ENCODE data around the gene RGS6. TPM values are rescaled to one million over a fixed set of nuclear protein-coding genes. Genes with fewer than 3 reads are reported as not detected.

The RGS6 gene
- total RNA-seq, 4 donors from 2014 or later: 0.54 to 9.1 (median 3.3) TPM

DNA sequence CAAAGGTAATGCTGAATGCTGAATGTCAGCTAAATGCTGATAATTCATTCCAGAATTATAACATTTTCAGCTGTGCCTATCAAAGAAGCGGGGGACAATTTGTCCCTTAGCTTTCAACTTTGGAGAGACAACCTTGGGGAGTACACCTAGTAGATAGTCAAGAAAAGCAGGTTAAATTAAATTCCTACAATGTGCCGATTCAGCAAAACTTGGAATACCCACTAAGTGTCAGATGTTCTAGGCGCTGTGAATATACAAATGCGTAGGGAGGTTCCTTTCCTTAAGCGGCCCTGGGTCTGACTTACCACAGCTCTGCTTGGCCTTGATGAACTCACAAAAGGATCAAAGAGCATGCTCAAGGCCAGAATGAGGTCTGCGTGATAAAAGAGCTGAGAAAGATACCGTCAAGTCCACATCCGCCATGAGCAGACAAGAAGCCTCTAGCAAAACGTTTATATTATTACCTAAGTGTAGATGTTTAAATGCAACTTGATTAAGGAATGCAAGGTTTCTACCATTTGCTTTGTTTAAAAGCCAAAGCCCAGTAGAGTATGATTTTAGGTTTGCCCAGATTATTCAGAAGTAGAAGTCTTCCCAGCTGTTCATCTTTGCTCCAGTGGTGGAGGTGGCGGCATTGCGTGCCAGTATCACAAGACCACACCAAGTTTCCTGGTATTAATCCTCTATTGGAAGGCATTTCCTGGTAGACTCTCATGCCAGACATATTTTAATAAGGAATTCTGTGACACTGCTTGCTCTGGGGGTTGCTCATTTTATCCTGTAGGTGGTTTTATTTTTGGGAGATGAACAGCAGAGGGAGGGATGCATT, 593.1 kb downstream of the RGS6 start:
- TF ChIP-seq, protein P1, sequence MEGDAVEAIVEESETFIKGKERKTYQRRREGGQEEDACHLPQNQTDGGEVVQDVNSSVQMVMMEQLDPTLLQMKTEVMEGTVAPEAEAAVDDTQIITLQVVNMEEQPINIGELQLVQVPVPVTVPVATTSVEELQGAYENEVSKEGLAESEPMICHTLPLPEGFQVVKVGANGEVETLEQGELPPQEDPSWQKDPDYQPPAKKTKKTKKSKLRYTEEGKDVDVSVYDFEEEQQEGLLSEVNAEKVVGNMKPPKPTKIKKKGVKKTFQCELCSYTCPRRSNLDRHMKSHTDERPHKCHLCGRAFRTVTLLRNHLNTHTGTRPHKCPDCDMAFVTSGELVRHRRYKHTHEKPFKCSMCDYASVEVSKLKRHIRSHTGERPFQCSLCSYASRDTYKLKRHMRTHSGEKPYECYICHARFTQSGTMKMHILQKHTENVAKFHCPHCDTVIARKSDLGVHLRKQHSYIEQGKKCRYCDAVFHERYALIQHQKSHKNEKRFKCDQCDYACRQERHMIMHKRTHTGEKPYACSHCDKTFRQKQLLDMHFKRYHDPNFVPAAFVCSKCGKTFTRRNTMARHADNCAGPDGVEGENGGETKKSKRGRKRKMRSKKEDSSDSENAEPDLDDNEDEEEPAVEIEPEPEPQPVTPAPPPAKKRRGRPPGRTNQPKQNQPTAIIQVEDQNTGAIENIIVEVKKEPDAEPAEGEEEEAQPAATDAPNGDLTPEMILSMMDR (IDR thresholded peaks at IDR 0.05): no peak
- no peak for TF ChIP-seq POLR2A (IDR thresholded peaks at IDR 0.05)
- Histone ChIP-seq H3K9me3 (no peaks in the 10 kb centered on the region), H3K27me3 (no peaks in the 10 kb centered on the region), H3K27ac (no peak overlapping the region), H3K36me3 (no peaks in the 10 kb centered on the region), H3K4me1 (no peaks in the 10 kb centered on the region), H3K4me3 (no peak overlapping the region)
- peak in 1 of 3 donors; percentile 28 for DNase-seq

- Histone ChIP-seq H3K36me3 (no peaks in the 10 kb centered on the region), H3K4me1 (no peaks in the 10 kb centered on the region), H3K4me3 (no peak overlapping the region), H3K27me3 (no peaks in the 10 kb centered on the region), H3K9me3 (no peaks in the 10 kb centered on the region), H3K27ac (no peak overlapping the region)
- TF ChIP-seq, protein P1 (IDR thresholded peaks at IDR 0.05): no peak
- TF ChIP-seq POLR2A (IDR thresholded peaks at IDR 0.05): no peak
- DNase-seq: no peak
Measured at GRCh38 chr14:72527591-72527990, 595.4 kb downstream of the RGS6 start.

GRCh38 chr14:72528059-72528862, 596.0 kb downstream of the RGS6 start:
- Histone ChIP-seq H3K4me3 (no peak overlapping the region), H3K27me3 (no peaks in the 10 kb centered on the region), H3K27ac (no peak overlapping the region), H3K4me1 (no peaks in the 10 kb centered on the region), H3K9me3 (peaks cover 0 to 3% (median 0%) of the 10 kb centered on the region in 4 donors), H3K36me3 (no peaks in the 10 kb centered on the region)
- no peak for TF ChIP-seq POLR2A (IDR thresholded peaks at IDR 0.05)
- TF ChIP-seq, protein P1 (IDR thresholded peaks at IDR 0.05): no peak
- DNase-seq: peak in 1 of 3 donors; percentile 0

DNA sequence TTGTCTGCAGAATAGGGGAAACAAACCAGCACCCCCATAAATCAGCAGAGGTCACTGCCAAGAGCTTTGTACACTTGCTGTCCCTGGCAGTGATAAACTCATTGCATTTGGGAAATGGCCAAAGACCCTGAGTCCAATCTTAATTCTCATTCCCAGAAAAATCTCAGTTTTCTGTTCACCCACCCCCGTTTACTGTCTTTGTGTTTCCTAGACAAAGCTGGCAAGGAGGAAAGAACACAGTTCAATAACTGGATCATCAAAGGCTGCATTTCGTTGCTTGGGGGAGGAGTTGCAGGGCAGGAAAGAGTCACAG, 596.6 kb downstream of the RGS6 start:
- no peak for TF ChIP-seq POLR2A (IDR thresholded peaks at IDR 0.05)
- TF ChIP-seq, protein P1 (IDR thresholded peaks at IDR 0.05): no peak
- Histone ChIP-seq H3K4me1 (no peaks in the 10 kb centered on the region), H3K9me3 (peaks cover 0 to 6% (median 0%) of the 10 kb centered on the region in 4 donors), H3K4me3 (no peak overlapping the region), H3K36me3 (no peaks in the 10 kb centered on the region), H3K27me3 (no peaks in the 10 kb centered on the region), H3K27ac (no peak overlapping the region)
- no peak for DNase-seq

GRCh38 chr14:72532686-72533454, 600.6 kb downstream of the RGS6 start:
- peak in 1 of 3 donors; percentile 6 for DNase-seq
- TF ChIP-seq, protein P1 (IDR thresholded peaks at IDR 0.05): no peak
- TF ChIP-seq POLR2A (IDR thresholded peaks at IDR 0.05): no peak

More at GRCh38 chr14:72532686-72533454, 600.6 kb downstream of the RGS6 start:
- Histone ChIP-seq H3K9me3 (peaks cover 0 to 6% (median 0%) of the 10 kb centered on the region in 4 donors), H3K4me1 (peaks cover 0 to 14% (median 7%) of the 10 kb centered on the region in 4 donors), H3K36me3 (no peaks in the 10 kb centered on the region), H3K4me3 (no peak overlapping the region), H3K27me3 (no peaks in the 10 kb centered on the region), H3K27ac (no peak overlapping the region)
